ENCODE measurements around the gene PTPRG.

PTPRG gene

GRCh38 chr3:62142331-62143085 lies 581.1 kb downstream of the PTPRG start:
- DNase-seq: no peak

GRCh38 chr3:62143843-62144450 lies 582.6 kb downstream of the PTPRG start:
- DNase-seq: no peak

- DNase-seq: no peak
These were observed 583.1 kb downstream of the PTPRG start for GRCh38 chr3:62144482-62144881.

- DNase-seq: no peak
These were observed 583.9 kb downstream of the PTPRG start for GRCh38 chr3:62145086-62145757.

- no peak for DNase-seq
These were observed 588.2 kb downstream of the PTPRG start for GRCh38 chr3:62149539-62149938.

DNA sequence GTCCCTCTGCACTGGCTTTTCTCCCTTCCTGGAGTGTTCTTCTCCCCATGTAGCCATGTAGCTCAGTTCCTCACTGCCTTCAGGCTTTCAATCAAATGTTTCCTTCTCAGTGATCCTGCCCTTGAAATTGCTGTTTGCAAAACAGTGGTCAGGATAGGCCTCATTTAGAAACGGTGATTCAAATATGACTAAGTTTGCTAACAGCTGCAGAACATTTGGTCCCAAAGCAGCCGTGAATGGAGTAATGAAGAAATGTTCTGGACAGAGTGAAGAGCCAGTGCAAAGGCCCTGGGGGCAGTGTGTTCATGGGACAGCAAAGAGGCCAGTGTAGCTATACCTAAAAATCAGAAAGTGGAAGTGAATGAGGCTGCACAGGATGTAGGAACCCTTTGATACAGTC lies 588.6 kb downstream of the PTPRG start:
- no peak for DNase-seq

DNA sequence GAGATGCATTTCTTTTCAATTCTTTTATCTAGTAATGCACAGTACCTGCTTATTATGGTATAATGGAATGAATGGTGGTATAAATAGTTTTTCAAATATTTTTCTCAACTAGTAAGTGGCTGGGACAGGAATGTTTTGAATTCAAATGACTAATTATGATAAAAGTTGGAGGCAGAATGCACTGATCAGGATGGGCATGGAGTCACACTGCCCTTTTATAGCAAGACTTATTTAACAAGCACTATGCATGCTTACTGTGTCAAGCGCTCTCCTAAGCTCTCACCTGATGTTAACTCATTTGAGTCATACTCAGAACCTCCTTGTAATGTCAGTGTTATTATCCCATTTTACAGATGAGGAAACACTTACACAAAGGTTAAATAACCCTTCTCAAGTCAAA lies 590.2 kb downstream of the PTPRG start:
- DNase-seq: no peak

DNA sequence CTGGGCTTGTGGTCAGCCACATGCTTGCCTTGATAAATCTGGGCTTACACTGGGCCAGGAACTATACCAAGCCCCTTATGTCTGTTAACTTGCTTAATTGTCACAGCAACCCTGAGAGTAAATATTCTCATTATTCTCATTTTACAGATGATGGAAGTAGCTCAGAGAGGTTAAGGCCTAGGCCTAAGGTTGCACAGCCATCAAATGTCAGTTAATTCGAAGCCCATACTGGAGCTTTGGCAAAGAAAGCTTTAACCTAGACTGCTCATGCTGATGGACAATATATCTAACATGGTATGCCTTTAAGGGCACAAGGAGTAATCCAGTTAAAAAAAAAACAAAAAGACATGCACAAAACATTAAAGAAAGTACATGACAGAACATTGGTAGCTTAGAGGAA lies 591.9 kb downstream of the PTPRG start:
- no peak for DNase-seq

DNA sequence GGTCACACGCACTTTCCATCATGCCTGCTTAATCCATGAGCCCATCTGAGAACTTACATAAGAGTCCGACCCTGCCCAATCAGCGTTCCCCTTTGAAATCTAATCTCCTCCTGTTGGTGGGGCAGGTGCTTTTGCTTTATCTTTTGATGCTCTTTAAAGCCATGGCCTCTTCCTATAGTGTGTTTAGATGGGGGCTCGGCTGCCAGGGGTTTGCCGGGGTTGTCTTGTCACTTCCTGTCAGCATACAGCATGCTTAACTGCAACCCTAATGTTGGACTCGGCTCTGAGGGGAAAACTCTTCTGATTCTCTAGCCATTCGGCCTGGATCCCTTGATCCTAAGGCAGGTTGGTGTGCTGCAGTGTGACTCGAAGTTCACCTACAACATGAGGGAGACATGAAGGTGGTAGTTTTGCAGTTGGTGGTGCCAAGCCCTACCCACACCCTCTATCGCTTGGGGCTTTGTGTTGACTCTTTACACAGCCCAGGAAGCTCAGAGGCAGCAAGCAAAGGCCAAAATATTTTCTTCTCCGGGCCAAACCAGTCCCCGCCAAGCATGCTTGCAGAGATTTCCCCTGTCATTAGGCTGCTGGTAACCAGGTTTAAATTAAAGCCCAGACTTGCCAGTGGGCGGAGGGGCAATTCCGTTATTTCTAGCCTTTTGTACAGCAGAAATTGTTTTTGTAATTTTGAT lies 593.2 kb downstream of the PTPRG start:
- DNase-seq: no peak

GRCh38 chr3:62159056-62159708 lies 597.8 kb downstream of the PTPRG start:
- DNase-seq: no peak

DNA sequence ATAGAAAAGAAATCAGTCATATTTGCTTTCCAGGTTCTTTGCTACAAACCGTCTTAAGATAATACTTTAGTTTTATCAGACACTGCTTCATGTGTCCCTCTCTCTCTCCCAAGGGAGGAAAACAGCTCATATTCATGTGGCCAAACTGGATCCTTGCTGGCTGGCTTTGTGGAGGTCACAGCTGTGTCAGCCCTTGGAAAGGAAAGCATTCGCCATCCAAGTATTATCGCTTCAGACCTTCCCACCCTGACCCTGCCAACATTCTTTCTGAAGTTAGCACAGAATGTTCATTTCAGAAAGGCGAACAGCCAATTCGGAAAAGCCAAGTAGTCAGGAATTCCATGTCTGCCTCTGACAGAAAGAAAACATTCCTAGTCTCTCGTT lies 598.3 kb downstream of the PTPRG start:
- no peak for DNase-seq

- DNase-seq: no peak
These were observed 600.0 kb downstream of the PTPRG start for GRCh38 chr3:62161371-62161770.

DNA sequence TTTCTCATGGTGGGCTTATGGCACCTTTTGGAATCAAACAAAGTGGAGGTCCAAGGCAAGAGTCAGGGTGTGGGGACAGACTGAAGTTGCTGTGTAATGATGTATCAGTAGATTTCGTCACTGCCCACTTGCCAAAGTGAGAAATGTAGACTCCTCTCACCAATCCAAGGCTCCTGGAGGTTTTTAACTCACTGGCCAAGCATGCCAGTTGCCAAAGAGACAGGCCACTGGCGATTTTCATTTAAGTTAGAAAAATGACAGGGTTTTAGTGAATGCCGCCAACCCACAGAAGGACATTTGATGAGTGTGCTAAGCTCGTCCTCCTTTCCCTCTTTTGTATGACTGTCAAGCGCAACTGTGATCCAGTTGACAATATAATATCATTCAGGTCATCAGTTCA lies 602.8 kb downstream of the PTPRG start:
- DNase-seq: no peak

DNA sequence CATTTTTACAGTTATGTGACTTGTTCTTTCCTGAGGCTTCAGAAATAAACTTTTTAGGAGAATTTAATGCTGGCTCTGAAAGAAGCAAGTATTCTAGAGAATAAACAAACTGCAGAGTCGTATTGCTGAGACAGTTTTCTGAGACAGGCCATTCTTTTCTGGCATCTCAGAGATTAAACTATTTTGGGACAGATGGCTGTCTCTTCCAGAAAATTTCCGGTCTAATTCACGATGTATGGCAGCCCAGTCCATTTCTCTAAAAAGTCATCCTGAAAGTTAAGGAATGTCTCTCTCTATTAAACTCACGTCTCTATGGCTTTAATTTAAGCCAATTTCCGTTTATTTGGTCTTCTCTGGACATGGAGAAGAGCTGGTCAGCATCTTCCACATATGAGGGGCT lies 603.4 kb downstream of the PTPRG start:
- DNase-seq: no peak

GRCh38 chr3:62167566-62168262 lies 606.3 kb downstream of the PTPRG start:
- no peak for DNase-seq

DNA sequence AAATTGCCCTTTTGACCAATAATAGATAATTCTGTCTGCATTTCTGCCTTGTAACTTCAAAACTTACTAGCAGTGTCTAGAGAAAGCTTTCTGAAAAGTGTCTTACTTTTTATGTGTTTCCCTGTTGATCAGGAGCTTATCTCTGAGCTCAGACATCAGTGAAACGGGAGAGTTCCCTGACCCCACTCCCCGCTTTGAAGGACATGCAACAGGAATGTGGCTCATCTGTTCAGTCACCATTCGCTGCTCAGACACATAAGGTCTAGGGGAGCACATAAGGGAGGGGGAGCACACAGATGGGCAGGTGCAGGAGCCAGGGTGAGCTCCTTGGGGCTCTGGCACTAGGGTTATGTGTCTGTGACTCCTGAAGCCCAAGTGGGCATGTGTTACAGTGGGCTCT lies 607.0 kb downstream of the PTPRG start:
- DNase-seq: no peak

GRCh38 chr3:62169906-62170660 lies 608.7 kb downstream of the PTPRG start:
- DNase-seq: no peak

- no peak for DNase-seq
These were observed 610.4 kb downstream of the PTPRG start for GRCh38 chr3:62171789-62172188.

- DNase-seq: no peak
These were observed 610.8 kb downstream of the PTPRG start for GRCh38 chr3:62172199-62172598.

- no peak for DNase-seq
These were observed 612.7 kb downstream of the PTPRG start for GRCh38 chr3:62173939-62174515.

GRCh38 chr3:62175161-62175560 lies 613.8 kb downstream of the PTPRG start:
- DNase-seq: no peak

Data from activated CD4-positive, alpha-beta T cell treated with anti-CD3 and anti-CD28 coated beads, Interleukin-2, amount 50 U/mL, for 48 hours (primary cell).